GM23248 (cell line): ENCODE measurements around the gene DACH1. TPM values are rescaled to one million over a fixed set of nuclear protein-coding genes. Genes with fewer than 3 reads are reported as not detected.

ENCODE experiments used
- DNase-seq: peaks from one replicate; pipeline ENCODE4 v3.0.0-alpha.2; 2015
- H2AFZ ChIP-seq: fragments of 200-600 bp; sonication (generic); 2 replicates; pipeline ENCODE4 v1.6.1; 2016; ENCODE audit warnings: antibody characterized with exemption
- H3F3A ChIP-seq: fragments of 200-600 bp; sonication (generic); 2 replicates; pipeline ENCODE4 v1.6.1; 2016; ENCODE audit warnings: mild to moderate bottlenecking, antibody characterized with exemption, mixed run types; ENCODE audit not compliant: insufficient read depth
- H3K27ac ChIP-seq: fragments of 200-600 bp; sonication (generic); 2 replicates; pipeline ENCODE4 v1.5.1; 2016; ENCODE audit warnings: mild to moderate bottlenecking
- H3K27me3 ChIP-seq: fragments of 200-600 bp; sonication (generic); replicated peaks from 2 replicates; pipeline ENCODE4 v1.6.1; 2016; ENCODE audit warnings: mild to moderate bottlenecking; ENCODE audit not compliant: insufficient read depth
- H3K36me3 ChIP-seq: fragments of 200-600 bp; sonication (generic); 2 replicates; pipeline ENCODE4 v1.6.1; 2016; ENCODE audit warnings: low read depth, mild to moderate bottlenecking
- H3K4me1 ChIP-seq: fragments of 200-600 bp; sonication (generic); 2 replicates; pipeline ENCODE4 v1.6.1; 2016; ENCODE audit warnings: mild to moderate bottlenecking; ENCODE audit not compliant: insufficient read depth
- H3K4me2 ChIP-seq: fragments of 200-600 bp; sonication (generic); one replicate; pipeline ENCODE4 v1.6.1; 2016; ENCODE audit warnings: mild to moderate bottlenecking; ENCODE audit not compliant: unreplicated experiment
- H3K4me3 ChIP-seq: fragments of 200-600 bp; sonication (generic); 2 replicates; pipeline ENCODE4 v1.5.1; 2016; ENCODE audit warnings: mild to moderate bottlenecking
- H3K79me2 ChIP-seq: fragments of 200-600 bp; sonication (generic); 2 replicates; pipeline ENCODE4 v1.6.1; 2016; ENCODE audit warnings: mild to moderate bottlenecking; ENCODE audit not compliant: insufficient read depth
- H3K9ac ChIP-seq: fragments of 200-600 bp; sonication (generic); 2 replicates; pipeline ENCODE4 v1.6.1; 2016; ENCODE audit warnings: mild to moderate bottlenecking
- H3K9me2 ChIP-seq: fragments of 200-600 bp; sonication (generic); 2 replicates; pipeline ENCODE4 v1.6.1; 2016; ENCODE audit warnings: mixed run types, mild to moderate bottlenecking, moderate library complexity; ENCODE audit not compliant: insufficient read depth
- H3K9me3 ChIP-seq: fragments of 200-600 bp; sonication (generic); one replicate; pipeline ENCODE4 v1.6.1; 2017; ENCODE audit warnings: low read depth
- H4K20me1 ChIP-seq: fragments of 200-600 bp; sonication (generic); 2 replicates; pipeline ENCODE4 v1.6.0; 2016; ENCODE audit not compliant: insufficient read depth
- EZH2 ChIP-seq: fragments of 200-600 bp; sonication (generic); IDR thresholded peaks from 2 replicates; pipeline ENCODE4 v1.6.1; 2018; ENCODE audit warnings: antibody characterized with exemption, mild to moderate bottlenecking; ENCODE audit not compliant: insufficient read depth, poor library complexity, severe bottlenecking
- EZH2phosphoT487 ChIP-seq: fragments of 200-600 bp; sonication (generic); IDR thresholded peaks from 2 replicates; pipeline ENCODE4 v1.6.1; 2018; ENCODE audit warnings: antibody characterized with exemption, moderate library complexity, mild to moderate bottlenecking, low read depth; ENCODE audit not compliant: insufficient read depth
- WGBS, 2 experiments: methylation state at CpG; one replicate each; pipeline ENCODE4 v1.1.6; 2015 to 2017; ENCODE audit warnings: low lambda C conversion rate in 2 of 2, low coverage in 1 of 2; ENCODE audit errors: missing lambda C conversion rate in 2 of 2; 5-methylcytosine and 5-hydroxymethylcytosine counted together
- in situ Hi-C: fragments of 300-500 bp; cut with MboI; formaldehyde crosslinking; loops from 2 replicates; pipeline ENCODE4 v1.15.0; 2020
- polyA plus RNA-seq: library from polyadenylated mRNA; unstranded; fragments of >200 nt; fragmentation: Nextera tagmentation; extraction: Ambion mirVana; gene quantifications from 2 replicates; pipeline ENCODE4 v1.2.1, GENCODE V29; 2016
- total RNA-seq: library from RNA; depleted of rRNA; stranded (reverse); fragments of >200 nt; shearing (Covaris generic); gene quantifications from 2 replicates; pipeline ENCODE4 v1.2.3, GENCODE V29; 2014

Gene DACH1
- total and polyA plus RNA-seq, 2 experiments from 2014 or later, result not detected

DNA sequence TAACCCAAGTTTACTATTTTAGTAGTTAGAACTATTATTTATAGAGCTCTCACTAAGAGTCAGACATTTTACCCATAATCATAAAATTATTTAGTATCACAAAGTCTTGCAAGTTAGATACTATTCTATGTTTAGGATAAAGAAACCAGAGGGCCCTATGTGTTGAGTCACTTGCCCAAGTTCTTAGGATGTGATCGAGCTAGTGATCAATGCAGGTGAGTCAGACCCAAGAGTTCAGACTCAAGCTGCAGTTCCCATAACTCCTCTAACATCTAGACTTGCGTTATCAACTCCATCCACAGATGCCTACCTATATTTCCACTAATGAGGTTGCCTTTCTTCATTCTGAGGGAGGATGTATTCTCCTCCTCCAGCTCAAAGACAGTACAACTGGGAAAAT lies 53.8 kb downstream of the DACH1 start:
- no peak overlapping the region for H3K4me2 ChIP-seq
- no peaks in the 10 kb centered on the region for H3K36me3 ChIP-seq
- H3K9ac ChIP-seq, result no peak overlapping the region
- H3K4me3 ChIP-seq, result no peak overlapping the region
- H3K4me1 ChIP-seq, result no peaks in the 10 kb centered on the region
- TF ChIP-seq EZH2 (no peak), EZH2phosphoT487 (no peak)
- H3K9me2 ChIP-seq, result no peaks in the 10 kb centered on the region
- H3F3A ChIP-seq, result no peaks in the 10 kb centered on the region
- H3K79me2 ChIP-seq, result no peaks in the 10 kb centered on the region
- DNase-seq, result no peak
- no peak overlapping the region for H2AFZ ChIP-seq
- H4K20me1 ChIP-seq, result no peaks in the 10 kb centered on the region
- no peak overlapping the region for H3K27ac ChIP-seq
- WGBS, 2 experiments, result 10 to 15% methylated on average over 2 of the region's 2 CpGs
- in situ Hi-C loops, result no loop called here
- H3K9me3 ChIP-seq, result no peaks in the 10 kb centered on the region
- H3K27me3 ChIP-seq, result no peaks in the 10 kb centered on the region

DNA sequence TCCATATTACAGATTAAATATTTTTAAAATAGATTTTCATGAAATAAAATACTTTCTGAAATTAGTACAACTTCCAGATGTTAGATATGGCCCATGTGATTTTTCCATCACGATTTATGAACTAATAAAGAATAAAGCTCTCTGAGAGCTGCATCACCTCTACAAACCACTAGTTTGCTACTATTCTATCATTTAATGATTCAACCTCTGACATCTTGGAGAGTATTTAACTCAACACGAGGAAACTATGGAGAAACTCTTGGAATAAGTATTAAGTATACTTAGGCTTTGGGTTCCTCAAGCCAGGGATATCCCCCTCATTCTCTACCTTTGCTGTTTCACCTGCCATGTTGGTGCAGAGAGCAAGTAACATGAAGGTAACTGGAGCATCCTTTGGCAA lies 55.7 kb downstream of the DACH1 start:
- H3K4me2 ChIP-seq, result no peak overlapping the region
- H3K4me3 ChIP-seq, result no peak overlapping the region
- H3K79me2 ChIP-seq, result no peaks in the 10 kb centered on the region
- H3K4me1 ChIP-seq, result no peaks in the 10 kb centered on the region
- no peak overlapping the region for H3K27ac ChIP-seq
- no peak overlapping the region for H3K9ac ChIP-seq
- H3F3A ChIP-seq, result no peaks in the 10 kb centered on the region
- H3K36me3 ChIP-seq, result no peaks in the 10 kb centered on the region
- TF ChIP-seq EZH2 (no peak), EZH2phosphoT487 (no peak)
- no peak for DNase-seq
- H2AFZ ChIP-seq, result no peak overlapping the region
- H4K20me1 ChIP-seq, result no peaks in the 10 kb centered on the region
- no peaks in the 10 kb centered on the region for H3K9me2 ChIP-seq
- 0 to 1% methylated on average over 2 of the region's 2 CpGs for WGBS, 2 experiments
- in situ Hi-C loops, result no loop called here
- H3K9me3 ChIP-seq, result no peaks in the 10 kb centered on the region
- H3K27me3 ChIP-seq, result no peaks in the 10 kb centered on the region

DNA sequence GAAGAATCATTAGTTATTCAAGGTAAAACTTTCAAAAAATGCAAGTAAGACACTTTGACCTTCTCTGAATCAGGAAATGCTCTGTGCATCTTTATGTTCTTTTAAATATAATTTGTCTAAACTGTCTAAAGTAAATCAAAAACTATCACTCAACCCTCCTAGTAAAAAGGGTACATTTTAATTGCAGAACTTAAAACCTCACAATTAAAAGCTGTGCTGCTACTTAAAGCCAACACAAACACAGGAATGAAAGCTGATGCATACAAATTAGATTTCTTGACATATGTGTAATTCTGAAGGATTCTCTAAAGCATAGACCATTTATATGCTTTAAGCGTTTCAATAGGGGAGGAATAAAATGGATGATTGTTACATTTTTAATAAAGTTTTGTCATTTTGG lies 58.3 kb downstream of the DACH1 start:
- no peak overlapping the region for H3K4me3 ChIP-seq
- in situ Hi-C loops, result no loop called here
- no peaks in the 10 kb centered on the region for H3K36me3 ChIP-seq
- H3K9ac ChIP-seq, result no peak overlapping the region
- 10 to 25% methylated on average over 1 of the region's 1 CpG for WGBS, 2 experiments
- no peaks in the 10 kb centered on the region for H3F3A ChIP-seq
- TF ChIP-seq EZH2, result no peak
- TF ChIP-seq EZH2phosphoT487, result no peak
- no peaks in the 10 kb centered on the region for H3K9me2 ChIP-seq
- no peaks in the 10 kb centered on the region for H3K27me3 ChIP-seq
- no peak overlapping the region for H3K27ac ChIP-seq
- H4K20me1 ChIP-seq, result no peaks in the 10 kb centered on the region
- H2AFZ ChIP-seq, result no peak overlapping the region
- no peaks in the 10 kb centered on the region for H3K9me3 ChIP-seq
- DNase-seq, result no peak
- no peaks in the 10 kb centered on the region for H3K4me1 ChIP-seq
- no peaks in the 10 kb centered on the region for H3K79me2 ChIP-seq
- H3K4me2 ChIP-seq, result no peak overlapping the region

DNA sequence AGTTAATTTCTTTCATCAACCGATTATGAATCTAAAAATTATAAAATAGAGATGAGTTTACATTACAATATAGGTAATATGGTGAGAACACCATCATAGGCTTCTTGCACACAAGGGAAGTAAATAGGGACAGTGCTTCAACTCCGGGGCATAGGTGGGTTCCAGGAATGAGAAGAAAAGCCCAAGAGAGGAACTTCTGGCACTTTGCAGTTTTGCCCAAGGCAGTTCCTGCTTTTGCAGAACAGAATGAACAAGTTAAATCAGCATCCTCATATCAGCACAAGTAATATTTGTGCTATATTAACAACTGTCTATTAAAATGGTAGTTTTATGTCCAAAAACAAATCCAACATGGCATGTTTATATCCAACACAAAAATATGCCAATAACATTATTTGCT lies 60.1 kb downstream of the DACH1 start:
- H3F3A ChIP-seq, result no peaks in the 10 kb centered on the region
- no peaks in the 10 kb centered on the region for H3K79me2 ChIP-seq
- no peak overlapping the region for H3K27ac ChIP-seq
- no peaks in the 10 kb centered on the region for H3K36me3 ChIP-seq
- H3K27me3 ChIP-seq, result no peaks in the 10 kb centered on the region
- H3K9ac ChIP-seq, result no peak overlapping the region
- WGBS, 2 experiments, result 10 to 22% methylated on average over 2 of the region's 2 CpGs
- no peaks in the 10 kb centered on the region for H3K9me3 ChIP-seq
- TF ChIP-seq EZH2 (no peak), EZH2phosphoT487 (no peak)
- no peaks in the 10 kb centered on the region for H4K20me1 ChIP-seq
- H3K4me2 ChIP-seq, result no peak overlapping the region
- no peak for DNase-seq
- no peak overlapping the region for H2AFZ ChIP-seq
- H3K4me1 ChIP-seq, result no peaks in the 10 kb centered on the region
- H3K9me2 ChIP-seq, result no peaks in the 10 kb centered on the region
- in situ Hi-C loops, result no loop called here
- H3K4me3 ChIP-seq, result no peak overlapping the region

DNA sequence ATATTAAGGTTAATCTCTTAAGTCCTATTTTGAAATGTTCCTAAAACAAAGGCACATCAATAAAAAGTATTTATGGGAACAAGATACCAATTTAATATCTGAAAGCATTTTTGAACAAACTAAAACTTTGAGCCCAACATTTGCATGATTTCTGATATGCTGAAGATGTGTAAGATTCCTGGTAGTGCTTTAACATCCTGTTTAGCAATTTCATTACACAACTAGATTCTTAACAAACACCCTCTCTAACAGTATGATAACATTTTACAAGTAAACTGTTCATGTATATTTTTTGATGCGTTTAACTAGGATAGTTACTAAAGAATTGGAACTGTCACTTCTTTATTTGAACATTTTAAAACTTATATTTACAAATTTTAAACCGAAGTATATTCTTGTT lies 63.9 kb downstream of the DACH1 start:
- Histone ChIP-seq H3K27ac (no peak overlapping the region), H3F3A (no peaks in the 10 kb centered on the region), H4K20me1 (no peaks in the 10 kb centered on the region), H3K9me3 (no peaks in the 10 kb centered on the region), H3K4me1 (no peaks in the 10 kb centered on the region), H3K9ac (no peak overlapping the region), H3K9me2 (no peaks in the 10 kb centered on the region), H2AFZ (no peak overlapping the region), H3K36me3 (no peaks in the 10 kb centered on the region), H3K4me3 (no peak overlapping the region), H3K79me2 (no peaks in the 10 kb centered on the region), H3K4me2 (no peak overlapping the region), H3K27me3 (no peaks in the 10 kb centered on the region)
- no peak for DNase-seq
- TF ChIP-seq EZH2phosphoT487 (no peak), EZH2 (no peak)
- WGBS, 2 experiments, result 42 to 49% methylated on average over 2 of the region's 2 CpGs
- in situ Hi-C loops, result no loop called here
